Raji (cell line): ENCODE data around the gene ZW10.

Experiments used
- POLR2A ChIP-seq: IDR thresholded peaks from 2 replicates; pipeline ENCODE4 v1.6.1; 2011; ENCODE audit warnings: low read depth, low read length, control low read depth; ENCODE audit not compliant: insufficient read depth

ZW10 gene

DNA sequence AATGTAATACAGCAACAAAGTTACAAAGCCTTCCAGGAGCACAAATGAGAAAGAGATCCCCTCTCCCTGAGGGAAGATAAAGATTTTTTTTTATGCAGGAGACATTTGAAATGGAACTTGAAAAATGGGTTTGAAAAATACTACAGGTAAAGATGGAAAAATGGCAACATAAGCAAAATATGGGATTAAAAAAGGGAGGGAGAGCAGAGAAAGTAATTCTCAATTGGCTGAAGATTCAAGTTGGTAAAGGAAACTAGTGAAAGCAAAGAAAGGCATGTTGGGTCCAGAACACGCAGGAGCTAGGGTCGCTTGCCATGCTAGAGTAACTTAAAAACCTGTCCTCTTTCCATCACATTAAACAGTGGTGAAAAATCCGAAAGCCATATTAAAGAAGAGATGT, 1.5 kb downstream of the ZW10 start:
- no peak for TF ChIP-seq POLR2A

GRCh38 chr11:113764527-113765219, 8.8 kb downstream of the ZW10 start:
- no peak for TF ChIP-seq POLR2A

DNA sequence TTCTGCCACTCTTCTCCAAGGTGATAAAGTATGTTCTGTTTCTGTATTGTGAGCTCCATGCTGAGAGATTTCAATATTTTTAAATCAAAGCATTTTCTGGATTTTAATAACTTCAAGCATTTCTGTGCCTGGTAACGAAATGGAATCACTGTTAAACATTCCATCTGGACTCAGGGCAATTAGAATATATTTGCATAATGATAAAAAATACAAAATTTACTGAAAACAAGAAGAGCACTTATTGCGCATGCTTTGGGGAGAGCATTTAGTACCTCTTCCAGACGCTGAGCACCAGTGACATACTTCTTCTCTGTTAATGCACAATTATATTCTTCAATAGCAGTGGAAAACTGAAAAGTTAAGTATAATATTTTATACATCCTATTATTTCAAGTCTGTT, 13.3 kb downstream of the ZW10 start:
- TF ChIP-seq POLR2A: no peak

DNA sequence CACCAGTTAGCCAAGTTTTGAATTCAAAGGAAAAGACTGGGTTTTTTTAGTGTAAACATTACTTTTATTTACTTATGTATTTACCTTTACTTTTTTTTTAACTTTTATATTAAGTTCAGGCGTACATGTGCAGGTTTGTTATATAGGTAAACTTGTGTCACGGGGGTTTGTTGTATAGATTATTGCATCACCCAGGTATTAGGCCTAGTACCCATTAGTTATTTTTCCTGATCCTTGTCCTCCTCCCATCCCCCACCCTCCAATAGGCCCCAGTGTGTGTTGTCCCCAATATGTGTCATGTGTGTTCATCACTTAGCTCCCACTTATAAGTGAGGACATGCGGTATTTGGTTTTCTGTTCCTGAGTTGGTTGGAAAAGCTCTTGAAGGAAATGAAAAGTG, 20.6 kb downstream of the ZW10 start:
- no peak for TF ChIP-seq POLR2A

GRCh38 chr11:113736323-113736722, 37.2 kb downstream of the ZW10 start:
- TF ChIP-seq POLR2A: no peak

DNA sequence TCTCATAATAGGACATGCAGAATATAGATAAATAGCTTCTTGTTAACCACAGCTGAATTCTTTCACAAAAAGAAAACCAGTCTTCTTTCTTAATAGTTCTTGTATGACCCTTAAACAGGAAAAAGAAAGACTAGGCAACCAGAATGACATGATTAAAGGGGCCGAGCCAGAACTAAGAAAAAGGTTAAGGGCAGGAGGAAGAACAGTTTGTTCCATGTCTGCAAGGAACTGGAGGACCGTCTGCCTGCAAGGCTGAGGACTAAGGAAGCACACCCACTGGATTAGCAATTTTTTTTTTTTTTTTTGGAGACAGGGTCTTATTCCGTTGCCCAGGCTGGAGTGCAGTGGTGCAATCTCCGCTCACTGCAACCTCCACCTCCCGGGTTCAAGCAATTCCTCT, 41.4 kb downstream of the ZW10 start:
- TF ChIP-seq POLR2A: no peak

GRCh38 chr11:113730887-113731726, 42.4 kb downstream of the ZW10 start:
- TF ChIP-seq POLR2A: no peak

- TF ChIP-seq POLR2A: no peak
Observed at GRCh38 chr11:113729456-113729855, 44.0 kb downstream of the ZW10 start.

- no peak for TF ChIP-seq POLR2A
Observed at GRCh38 chr11:113728814-113729213, 44.7 kb downstream of the ZW10 start.

GRCh38 chr11:113725913-113726312, 47.6 kb downstream of the ZW10 start:
- TF ChIP-seq POLR2A: no peak

GRCh38 chr11:113725407-113725806, 48.1 kb downstream of the ZW10 start:
- no peak for TF ChIP-seq POLR2A

DNA sequence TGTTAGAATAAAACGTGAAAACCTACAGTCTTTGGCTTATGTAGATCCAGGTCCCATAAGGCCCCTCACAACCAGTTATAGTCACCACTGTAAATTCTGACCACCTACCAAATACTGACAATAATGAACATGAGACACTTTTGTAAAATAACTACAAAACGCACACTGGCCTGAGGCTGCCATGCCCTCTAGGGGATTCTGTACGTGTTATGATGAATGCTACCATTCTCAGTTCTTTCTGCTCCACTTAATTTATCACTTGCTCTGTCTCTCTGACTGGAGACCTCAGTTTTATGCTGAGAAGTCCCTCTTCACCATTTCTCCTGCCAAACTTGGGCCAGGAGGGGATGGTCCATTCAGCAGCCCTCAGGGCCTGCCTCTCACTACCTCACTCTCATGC, 48.7 kb downstream of the ZW10 start:
- no peak for TF ChIP-seq POLR2A

DNA sequence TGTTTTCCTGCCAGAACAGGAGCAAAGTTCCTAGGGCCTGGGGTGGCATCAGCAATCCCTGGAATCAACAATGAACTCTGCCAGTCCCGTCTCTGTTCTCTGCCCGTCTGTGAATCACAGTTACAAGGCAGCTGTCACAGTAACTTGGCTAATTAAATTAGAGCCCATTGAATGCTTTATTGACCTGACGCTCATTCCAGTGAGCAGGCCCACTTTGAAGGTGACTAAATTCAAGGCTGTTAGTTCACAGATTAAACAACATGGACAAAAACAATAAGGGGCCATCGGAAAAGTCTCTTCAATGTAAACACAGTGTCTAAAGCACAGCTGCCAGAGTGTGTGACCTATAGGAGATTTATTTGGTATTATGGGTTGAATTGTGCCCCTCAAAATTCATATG, 49.7 kb downstream of the ZW10 start:
- TF ChIP-seq POLR2A: no peak

DNA sequence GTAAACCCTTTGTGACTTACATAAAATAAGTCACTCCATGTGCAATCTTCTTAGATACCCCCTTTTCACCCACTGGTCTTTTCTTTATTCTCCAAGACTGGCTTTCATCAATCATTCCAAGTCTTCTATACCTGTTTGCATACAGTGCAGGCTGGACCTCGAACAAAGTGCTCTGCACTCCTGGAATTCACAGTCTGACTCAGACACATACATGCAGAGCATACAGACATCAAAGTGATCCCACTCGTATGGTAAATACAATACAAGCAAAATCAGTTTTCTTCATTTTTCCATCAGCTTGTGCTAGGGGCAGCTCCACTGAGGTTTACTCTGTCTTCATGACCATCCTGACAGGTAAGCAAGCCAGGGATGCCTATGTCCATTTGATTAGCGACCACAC, 50.6 kb downstream of the ZW10 start:
- no peak for TF ChIP-seq POLR2A

DNA sequence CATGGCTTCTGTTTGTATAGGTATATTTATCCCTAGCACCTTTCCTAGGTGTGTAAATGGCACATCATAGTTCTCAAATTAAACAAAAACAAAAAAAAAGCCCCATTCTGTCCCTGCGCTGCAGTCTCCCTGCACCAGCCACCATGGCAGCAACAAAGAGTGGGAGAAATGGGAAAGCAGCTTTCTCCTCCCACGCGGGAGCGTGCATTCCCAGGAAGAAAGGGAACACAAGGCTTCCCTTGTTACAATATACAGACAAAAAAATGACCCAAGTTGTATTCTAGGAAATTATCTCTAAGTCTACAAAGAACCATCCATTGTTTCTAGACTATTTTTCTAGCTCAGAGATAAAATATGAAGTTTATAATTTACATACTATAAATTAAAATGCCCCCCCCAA, 51.3 kb downstream of the ZW10 start:
- TF ChIP-seq POLR2A: no peak

- TF ChIP-seq POLR2A: no peak
Observed at GRCh38 chr11:113721462-113722066, 51.9 kb downstream of the ZW10 start.
